Mesenchymal stem cell (in vitro differentiated cells and primary cell): Measurements from ENCODE around the gene CCR6.

Experiments
- DNase-seq: peaks from one replicate; pipeline ENCODE4 v3.0.0-alpha.2; 2013
- H2AFZ ChIP-seq: one replicate; pipeline ENCODE4 v1.6.1; 2013; ENCODE audit warnings: low read depth, mild to moderate bottlenecking, control low read depth, inconsistent platforms, low read length, moderate library complexity
- H2AK5ac ChIP-seq: 2 replicates; pipeline ENCODE4 v1.6.1; 2013; ENCODE audit warnings: low read length, moderate library complexity, mild to moderate bottlenecking, inconsistent platforms; ENCODE audit not compliant: severe bottlenecking
- H2BK120ac ChIP-seq: one replicate; pipeline ENCODE4 v1.6.1; 2013; ENCODE audit warnings: low read depth, mild to moderate bottlenecking, inconsistent platforms, low read length, moderate library complexity
- H2BK12ac ChIP-seq, 2 experiments: one replicate each; pipeline ENCODE4 v1.6.1; 2013; ENCODE audit warnings: inconsistent platforms in 2 of 2, low read length in 2 of 2, mild to moderate bottlenecking in 2 of 2, moderate library complexity in 2 of 2, control low read depth in 1 of 2
- H2BK15ac ChIP-seq: one replicate; pipeline ENCODE4 v1.6.1; 2013; ENCODE audit warnings: mild to moderate bottlenecking, low read depth, inconsistent platforms; ENCODE audit not compliant: poor library complexity, severe bottlenecking
- H2BK5ac ChIP-seq: 2 replicates; pipeline ENCODE4 v1.6.1; 2013; ENCODE audit warnings: low read depth, mild to moderate bottlenecking, low read length, control low read depth, inconsistent platforms; ENCODE audit not compliant: poor library complexity, severe bottlenecking
- H3K14ac ChIP-seq, 2 experiments: one replicate each; pipeline ENCODE4 v1.6.1; 2013; ENCODE audit warnings: inconsistent platforms in 2 of 2, low read length in 2 of 2, control low read depth in 1 of 2, mild to moderate bottlenecking in 1 of 2, moderate library complexity in 1 of 2
- H3K18ac ChIP-seq, 2 experiments: one replicate each; pipeline ENCODE4 v1.6.1; 2013; ENCODE audit warnings: inconsistent platforms in 2 of 2, low read length in 2 of 2, control low read depth in 1 of 2, low read depth in 1 of 2, mild to moderate bottlenecking in 1 of 2
- H3K23ac ChIP-seq, 2 experiments: one replicate each; pipeline ENCODE4 v1.6.1; 2013; ENCODE audit warnings: inconsistent platforms in 2 of 2, low read length in 2 of 2, mild to moderate bottlenecking in 2 of 2, moderate library complexity in 2 of 2, control low read depth in 1 of 2
- H3K27ac ChIP-seq: 2 replicates; pipeline ENCODE4 v1.5.1; 2013; ENCODE audit warnings: mild to moderate bottlenecking, moderate library complexity, low read length, control low read depth, inconsistent platforms; ENCODE audit not compliant: poor library complexity, severe bottlenecking
- H3K27me3 ChIP-seq, 2 experiments: 2 replicates each; pipeline versions ENCODE4 v1.6.1 to v1.7.0; 2013; ENCODE audit warnings: low read length in 2 of 2, mild to moderate bottlenecking in 2 of 2, moderate library complexity in 2 of 2, control low read depth in 1 of 2, inconsistent platforms in 1 of 2; ENCODE audit not compliant: control insufficient read depth in 1 of 2, insufficient read depth in 1 of 2
- H3K36me3 ChIP-seq, 2 experiments: 2 replicates each; pipeline versions ENCODE4 v1.6.1 to v1.7.0; 2013; ENCODE audit warnings: low read length in 2 of 2, control low read depth in 1 of 2, inconsistent platforms in 1 of 2, low read depth in 1 of 2, mild to moderate bottlenecking in 1 of 2; ENCODE audit not compliant: insufficient read depth in 2 of 2, control insufficient read depth in 1 of 2
- H3K4ac ChIP-seq, 2 experiments: one replicate each; pipeline ENCODE4 v1.6.1; 2013; ENCODE audit warnings: inconsistent platforms in 2 of 2, low read length in 2 of 2, mild to moderate bottlenecking in 2 of 2, moderate library complexity in 2 of 2, control low read depth in 1 of 2, low read depth in 1 of 2
- H3K4me1 ChIP-seq: 2 replicates; pipeline ENCODE4 v1.6.1; 2013; ENCODE audit warnings: low read depth, low read length, control low read depth; ENCODE audit not compliant: control insufficient read depth, insufficient read depth
- H3K4me2 ChIP-seq: 2 replicates; pipeline ENCODE4 v1.6.1; 2013; ENCODE audit warnings: low read length, mild to moderate bottlenecking, inconsistent platforms; ENCODE audit not compliant: poor library complexity, severe bottlenecking
- H3K4me3 ChIP-seq, 2 experiments: 2 replicates each; pipeline versions ENCODE4 v1.5.1 to v1.7.0; 2013; ENCODE audit warnings: low read length in 2 of 2, mild to moderate bottlenecking in 2 of 2, control low read depth in 1 of 2, low read depth in 1 of 2; ENCODE audit not compliant: insufficient read depth in 1 of 2
- H3K79me1 ChIP-seq: replicated peaks from 2 replicates; pipeline ENCODE4 v1.6.1; 2013; ENCODE audit warnings: mild to moderate bottlenecking, control low read depth, low read length, inconsistent platforms; ENCODE audit not compliant: poor library complexity, severe bottlenecking
- H3K9ac ChIP-seq: 2 replicates; pipeline ENCODE4 v1.7.0; 2013; ENCODE audit warnings: mild to moderate bottlenecking, low read length, moderate library complexity
- H3K9me3 ChIP-seq: 2 replicates; pipeline ENCODE4 v1.7.0; 2013; ENCODE audit warnings: mild to moderate bottlenecking, low read length; ENCODE audit not compliant: control insufficient read depth
- H4K8ac ChIP-seq: one replicate; pipeline ENCODE4 v1.6.1; 2013; ENCODE audit warnings: inconsistent platforms, mild to moderate bottlenecking, low read length, moderate library complexity
- H4K91ac ChIP-seq: one replicate; pipeline ENCODE4 v1.6.1; 2013; ENCODE audit warnings: mild to moderate bottlenecking, low read length, inconsistent platforms
- WGBS: methylation state at CpG from one replicate; pipeline ENCODE4 v1.1.7; 2013; ENCODE audit warnings: mixed read lengths; 5-methylcytosine and 5-hydroxymethylcytosine counted together

The CCR6 gene

DNA sequence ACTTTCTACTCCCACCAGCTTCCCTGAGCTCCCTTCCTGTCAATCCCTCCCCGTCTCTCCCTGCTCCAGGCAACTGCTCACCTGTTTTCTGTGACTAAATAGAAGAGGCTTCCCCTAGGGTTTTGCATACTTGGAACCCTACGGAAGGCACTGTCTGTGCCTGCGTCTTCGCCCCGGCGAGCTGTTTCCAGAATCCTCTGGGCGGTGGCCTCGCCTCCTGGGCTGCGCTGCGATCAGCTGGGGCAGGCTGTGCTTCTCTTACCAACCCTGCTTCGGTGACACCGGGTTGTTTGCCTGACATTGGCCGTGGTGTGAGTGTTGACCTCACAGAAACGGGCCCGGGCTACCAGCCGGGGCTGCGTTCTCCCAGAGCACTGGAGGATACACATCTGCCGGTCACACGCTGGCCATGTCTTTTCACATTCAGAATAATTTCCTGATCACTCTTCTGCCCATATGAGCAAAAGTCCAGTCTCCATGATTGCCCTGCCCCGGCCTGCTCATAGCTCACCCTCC is 29.4 kb upstream of the CCR6 start:
- no peak overlapping the region for H3K27ac ChIP-seq
- no peak overlapping the region for H3K4ac ChIP-seq
- H2BK15ac ChIP-seq = no peak overlapping the region
- H3K4me1 ChIP-seq = no peaks in the 10 kb centered on the region
- H3K18ac ChIP-seq = no peak overlapping the region
- H3K4me2 ChIP-seq = no peak overlapping the region
- H2BK12ac ChIP-seq = no peak overlapping the region
- no peak for DNase-seq
- H2BK120ac ChIP-seq = no peak overlapping the region
- H4K91ac ChIP-seq = no peak overlapping the region
- H3K36me3 ChIP-seq = no peaks in the 10 kb centered on the region
- H2BK5ac ChIP-seq = no peak overlapping the region
- H3K9ac ChIP-seq = no peak overlapping the region
- WGBS = 92% methylated on average over 20 of the region's 20 CpGs
- no peak overlapping the region for H3K14ac ChIP-seq
- no peak overlapping the region for H3K23ac ChIP-seq
- H3K4me3 ChIP-seq = no peak overlapping the region
- no peaks in the 10 kb centered on the region for H3K79me1 ChIP-seq
- H2AFZ ChIP-seq = no peak overlapping the region
- H4K8ac ChIP-seq = no peak overlapping the region
- peaks cover 3% of the 10 kb centered on the region for H3K9me3 ChIP-seq
- H3K27me3 ChIP-seq = no peaks in the 10 kb centered on the region
- H2AK5ac ChIP-seq = no peak overlapping the region

DNA sequence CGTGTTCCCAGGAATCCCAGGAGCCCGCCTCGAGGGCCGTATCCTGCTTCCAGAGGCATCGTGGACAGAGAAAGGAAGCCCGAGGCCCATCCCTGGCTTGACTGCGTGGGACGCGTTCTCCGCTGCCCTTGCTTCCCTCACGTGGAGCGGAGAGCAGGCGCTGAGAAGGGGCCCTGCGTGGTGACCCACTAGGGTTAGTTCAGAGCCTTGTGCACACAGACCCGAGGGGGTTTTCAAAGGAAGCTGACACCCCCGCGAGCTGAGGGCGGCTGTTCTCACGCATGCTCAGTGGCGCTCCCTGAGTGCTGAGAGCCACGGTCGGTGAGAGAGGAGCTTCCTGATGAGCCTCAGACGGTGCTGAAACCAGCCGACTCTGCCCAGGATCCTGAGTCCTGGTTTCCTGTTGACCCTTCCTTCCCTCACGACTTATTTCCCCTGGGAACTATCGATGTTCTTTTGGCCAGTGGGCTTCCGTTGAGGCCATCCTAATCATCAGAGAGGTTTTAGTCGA is 28.9 kb upstream of the CCR6 start:
- Histone ChIP-seq H4K91ac (no peak overlapping the region), H3K4me1 (no peaks in the 10 kb centered on the region), H2AK5ac (no peak overlapping the region), H3K14ac (no peak overlapping the region), H3K4me3 (no peak overlapping the region), H2BK5ac (no peak overlapping the region), H2AFZ (no peak overlapping the region), H4K8ac (no peak overlapping the region), H2BK15ac (no peak overlapping the region), H3K36me3 (no peaks in the 10 kb centered on the region), H3K79me1 (no peaks in the 10 kb centered on the region), H3K4ac (no peak overlapping the region), H2BK120ac (no peak overlapping the region), H3K27me3 (no peaks in the 10 kb centered on the region), H2BK12ac (no peak overlapping the region), H3K23ac (no peak overlapping the region), H3K27ac (no peak overlapping the region), H3K18ac (no peak overlapping the region), H3K9me3 (peaks cover 3% of the 10 kb centered on the region), H3K4me2 (no peak overlapping the region), H3K9ac (no peak overlapping the region)
- DNase-seq = no peak
- WGBS = 81% methylated on average over 28 of the region's 28 CpGs

DNA sequence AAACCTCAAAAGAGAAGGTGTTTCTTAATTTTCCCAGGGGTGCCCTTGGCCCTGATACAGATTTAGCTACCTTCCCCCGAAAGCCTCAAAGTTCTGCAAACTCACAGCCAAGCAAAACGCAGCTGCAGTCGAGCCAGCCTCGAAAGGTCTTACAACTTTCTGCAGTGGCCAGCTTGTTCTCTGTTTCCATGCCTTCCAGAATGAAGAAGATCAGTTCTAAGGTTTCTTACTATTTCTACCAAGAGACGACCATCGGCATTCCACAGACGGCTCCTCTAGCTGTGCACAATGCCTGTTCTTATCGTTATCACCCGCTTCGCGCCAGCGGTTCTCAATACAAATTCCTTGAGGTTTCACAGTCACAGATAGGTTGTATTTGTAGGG is 28.5 kb upstream of the CCR6 start:
- DNase-seq = no peak
- WGBS = 84% methylated on average over 12 of the region's 12 CpGs

DNA sequence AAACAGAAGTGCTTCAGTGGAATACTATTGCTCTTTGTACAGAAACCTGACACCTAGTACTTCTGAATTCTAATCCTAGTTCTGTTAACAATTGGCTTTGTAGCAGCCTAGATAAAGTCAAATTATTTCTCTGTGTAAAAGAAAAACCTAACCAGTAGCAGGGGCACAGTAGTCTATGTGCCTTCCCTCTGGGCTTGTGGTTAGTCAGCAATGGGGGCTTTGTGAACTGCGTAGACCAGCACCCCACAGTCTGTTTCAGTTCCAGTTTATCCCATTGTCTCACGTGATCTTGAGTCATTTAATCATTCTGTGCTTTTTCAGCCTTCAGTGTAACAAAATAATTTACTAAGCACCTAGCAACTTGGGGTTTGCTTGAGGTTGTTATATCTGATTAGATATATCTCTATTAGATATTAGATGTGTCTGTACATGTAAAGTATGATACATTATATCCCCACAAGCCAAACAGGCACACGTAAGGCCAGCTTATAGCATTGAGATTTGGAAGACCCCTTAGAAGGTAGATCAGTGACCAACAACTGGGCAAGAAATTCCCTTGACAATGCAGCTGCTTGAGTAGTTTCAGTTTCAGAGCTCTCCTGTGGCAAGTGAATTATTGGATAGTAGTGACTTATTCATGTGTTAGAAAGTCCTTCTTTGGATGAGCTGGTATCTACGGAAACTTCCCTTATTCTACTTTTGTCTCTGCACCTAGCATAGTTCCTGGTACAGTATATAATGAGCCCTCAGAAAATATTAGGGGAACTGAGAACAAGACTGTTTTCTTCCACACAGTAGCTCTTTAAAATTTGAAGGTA is 27.9 kb upstream of the CCR6 start:
- Histone ChIP-seq H3K9me3 (peaks cover 3% of the 10 kb centered on the region), H3K23ac (no peak overlapping the region), H3K27ac (no peak overlapping the region), H3K27me3 (no peaks in the 10 kb centered on the region), H2BK12ac (no peak overlapping the region), H2BK5ac (no peak overlapping the region), H3K14ac (no peak overlapping the region), H3K36me3 (no peaks in the 10 kb centered on the region), H3K4ac (no peak overlapping the region), H2BK15ac (no peak overlapping the region), H3K79me1 (no peaks in the 10 kb centered on the region), H3K9ac (no peak overlapping the region), H3K4me1 (no peaks in the 10 kb centered on the region), H4K8ac (no peak overlapping the region), H2AFZ (no peak overlapping the region), H2BK120ac (no peak overlapping the region), H3K4me2 (no peak overlapping the region), H3K4me3 (no peak overlapping the region), H3K18ac (no peak overlapping the region), H2AK5ac (no peak overlapping the region), H4K91ac (no peak overlapping the region)
- no peak for DNase-seq
- WGBS = 89% methylated on average over 2 of the region's 4 CpGs

More for the DNA sequence above, 28.5 kb upstream of the CCR6 start:
- Histone ChIP-seq H2BK15ac (no peak overlapping the region), H3K4me2 (no peak overlapping the region), H2BK120ac (no peak overlapping the region), H2BK12ac (no peak overlapping the region), H2AFZ (no peak overlapping the region), H4K91ac (no peak overlapping the region), H3K9ac (no peak overlapping the region), H3K27me3 (no peaks in the 10 kb centered on the region), H3K4ac (no peak overlapping the region), H2AK5ac (no peak overlapping the region), H3K23ac (no peak overlapping the region), H3K79me1 (no peaks in the 10 kb centered on the region), H3K4me3 (no peak overlapping the region), H3K36me3 (no peaks in the 10 kb centered on the region), H4K8ac (no peak overlapping the region), H3K14ac (no peak overlapping the region), H3K27ac (no peak overlapping the region), H2BK5ac (no peak overlapping the region), H3K9me3 (peaks cover 3% of the 10 kb centered on the region), H3K4me1 (no peaks in the 10 kb centered on the region), H3K18ac (no peak overlapping the region)
